HCT116 (cell line): ENCODE results near the gene GTPBP10. TPM values are rescaled to one million over a fixed set of nuclear protein-coding genes. Genes with fewer than 3 reads are reported as not detected.

Experiments used
- ATAC-seq: fragments of 200-7000 bp; cut with Tn5 transposase; 2 replicates; pipeline ENCODE4 v1.9.1; 2020; ENCODE audit warnings: mild to moderate bottlenecking, moderate library complexity
- BruUV-seq: library from RNA; stranded (reverse); fragments of 400-500 nt; replicated peaks from 2 replicates; lab custom pipeline; 2021; lab: Mats Ljungman, UMichigan
- CTCF ChIA-PET: fragments of 300-600 bp; sonication (Branson Sonifier 250); formaldehyde crosslinking; loops from one replicate; lab custom pipeline; 2021; ENCODE audit warnings: antibody characterized with exemption; lab: Charles Lee
- POLR2A ChIA-PET: fragments of 300-600, 350-600 bp; sonication (Branson Sonifier 250); formaldehyde crosslinking; loops from one replicate; lab custom pipeline; 2021; ENCODE audit warnings: antibody characterized with exemption; lab: Charles Lee
- RAD21 ChIA-PET, 2 experiments: fragments of 300-600 bp; sonication (Branson Sonifier 250); formaldehyde crosslinking; loops; one replicate each; lab custom pipeline; 2023; ENCODE audit warnings: low total read pairs in 2 of 2; ENCODE audit not compliant: uncharacterized antibody in 2 of 2, unreplicated experiment in 2 of 2, low non-redundant PET in 1 of 2; lab: Charles Lee
- DNase-seq: peaks from one replicate; pipeline ENCODE4 v3.0.0-alpha.2; 2010; ENCODE audit warnings: low read depth, low spot score
- H2AFZ ChIP-seq: fragments of 200-600 bp; shearing (Covaris generic), sonication (generic); 2 replicates; pipeline ENCODE4 v1.6.1; 2017; ENCODE audit warnings: low read depth, mixed run types, mixed read lengths, antibody characterized with exemption, low read length; ENCODE audit not compliant: poor library complexity, severe bottlenecking
- H3K27ac ChIP-seq: 2 replicates; pipeline ENCODE4 v1.5.1; 2012; ENCODE audit warnings: low read depth, low read length
- H3K27me3 ChIP-seq: fragments of 200-600 bp; sonication (generic); 2 replicates; pipeline ENCODE4 v1.6.1; 2016; ENCODE audit warnings: mixed run types, low read length, mixed read lengths; ENCODE audit not compliant: insufficient read depth
- H3K36me3 ChIP-seq, 2 experiments: fragments of 200-500 bp in 1 of 2; fragments of 200-600 bp in 1 of 2; sonication (Bioruptor generic) in 1 of 2; sonication (generic) in 1 of 2; 2 replicates each; pipeline versions ENCODE4 v1.5.1 to v1.6.1; 2014 to 2016; ENCODE audit warnings: low read length in 2 of 2, inconsistent platforms in 1 of 2, mixed read lengths in 1 of 2, mixed run types in 1 of 2; ENCODE audit not compliant: insufficient read depth in 2 of 2, control insufficient read depth in 1 of 2
- H3K4me1 ChIP-seq, 2 experiments: fragments of 200-600 bp in 1 of 2; sonication (generic) in 1 of 2; 2 replicates each; pipeline versions ENCODE4 v1.5.1 to v1.6.1; 2012 to 2017; ENCODE audit warnings: low read length in 2 of 2, inconsistent platforms in 1 of 2, mild to moderate bottlenecking in 1 of 2, mixed read lengths in 1 of 2, mixed run types in 1 of 2, moderate library complexity in 1 of 2; ENCODE audit not compliant: insufficient read depth in 2 of 2, control insufficient read depth in 1 of 2
- H3K4me2 ChIP-seq: fragments of 200-600 bp; sonication (generic); 2 replicates; pipeline ENCODE4 v1.6.1; 2017; ENCODE audit warnings: mixed run types, low read length, mixed read lengths
- H3K4me3 ChIP-seq, 2 experiments: fragments of 200-600 bp in 1 of 2; sonication (generic) in 1 of 2; replicated peaks in 1 of 2; 2 replicates each; pipeline ENCODE4 v1.5.1; 2011 to 2016; ENCODE audit warnings: low read length in 2 of 2, control low read depth in 1 of 2, low read depth in 1 of 2, mild to moderate bottlenecking in 1 of 2, mixed read lengths in 1 of 2, mixed run types in 1 of 2
- H3K79me2 ChIP-seq: fragments of 200-600 bp; sonication (generic); 2 replicates; pipeline ENCODE4 v1.6.1; 2017; ENCODE audit warnings: mild to moderate bottlenecking, mixed run types, low read length, moderate library complexity, mixed read lengths; ENCODE audit not compliant: insufficient read depth
- H3K9ac ChIP-seq: fragments of 200-600 bp; sonication (generic); 2 replicates; pipeline ENCODE4 v1.6.1; 2016; ENCODE audit warnings: low read length, mixed read lengths
- H3K9me2 ChIP-seq: fragments of 200-600 bp; sonication (generic), shearing (Covaris generic); 2 replicates; pipeline ENCODE4 v1.6.1; 2017; ENCODE audit warnings: mixed run types, mild to moderate bottlenecking, moderate library complexity; ENCODE audit not compliant: insufficient read depth
- H3K9me3 ChIP-seq, 2 experiments: fragments of 200-500 bp in 1 of 2; fragments of 200-600 bp in 1 of 2; sonication (Bioruptor generic) in 1 of 2; sonication (generic) in 1 of 2; 2 replicates each; pipeline ENCODE4 v1.6.1; 2014 to 2017; ENCODE audit warnings: low read length in 2 of 2, mixed read lengths in 2 of 2, inconsistent platforms in 1 of 2, low read depth in 1 of 2, mild to moderate bottlenecking in 1 of 2, mixed run types in 1 of 2, moderate library complexity in 1 of 2; ENCODE audit not compliant: control insufficient read depth in 1 of 2, insufficient read depth in 1 of 2
- H4K20me1 ChIP-seq: fragments of 200-600 bp; sonication (generic), shearing (Covaris generic); 2 replicates; pipeline ENCODE4 v1.6.1; 2017; ENCODE audit warnings: mixed run types, mild to moderate bottlenecking, moderate library complexity; ENCODE audit not compliant: insufficient read depth
- CBX3 ChIP-seq: IDR thresholded peaks from 2 replicates; pipeline ENCODE4 v1.6.1; 2012; ENCODE audit warnings: low read depth
- CEBPB ChIP-seq: IDR thresholded peaks from 2 replicates; pipeline ENCODE4 v1.6.1; 2012; ENCODE audit warnings: low read depth
- ELF1 ChIP-seq: IDR thresholded peaks from 2 replicates; pipeline ENCODE4 v1.6.1; 2012; ENCODE audit warnings: low read depth, borderline replicate concordance
- EZH2 ChIP-seq: fragments of 200-600 bp; sonication (generic); IDR thresholded peaks from 2 replicates; pipeline ENCODE4 v1.6.1; 2017; ENCODE audit warnings: antibody characterized with exemption, mixed run types
- EZH2phosphoT487 ChIP-seq: fragments of 200-600 bp; IDR thresholded peaks from 2 replicates; pipeline ENCODE4 v1.6.1; 2018; ENCODE audit warnings: antibody characterized with exemption, borderline replicate concordance
- FOSL1 ChIP-seq: IDR thresholded peaks from 2 replicates; pipeline ENCODE4 v1.6.1; 2012; ENCODE audit warnings: low read depth
- JUND ChIP-seq: IDR thresholded peaks from 2 replicates; pipeline ENCODE4 v1.6.1; 2012
- POLR2A ChIP-seq: IDR thresholded peaks from 2 replicates; pipeline ENCODE4 v1.7.0; 2011; ENCODE audit warnings: borderline replicate concordance; ENCODE audit not compliant: insufficient read depth, insufficient read length; ENCODE audit errors: extremely low read depth
- POLR2AphosphoS5 ChIP-seq: IDR thresholded peaks from 2 replicates; pipeline ENCODE4 v1.6.1; 2011; ENCODE audit warnings: mild to moderate bottlenecking, low read depth, low read length, moderate library complexity
- SIN3A ChIP-seq: IDR thresholded peaks from 2 replicates; pipeline ENCODE4 v1.6.1; 2012; ENCODE audit warnings: low read depth
- SP1 ChIP-seq: IDR thresholded peaks from 2 replicates; pipeline ENCODE4 v1.6.1; 2012; ENCODE audit warnings: low read depth
- SRF ChIP-seq: IDR thresholded peaks from 2 replicates; pipeline ENCODE4 v1.6.1; 2012; ENCODE audit warnings: low read depth
- TCF7L2 ChIP-seq: IDR thresholded peaks from 2 replicates; pipeline ENCODE4 v1.7.0; 2011; ENCODE audit warnings: borderline replicate concordance, inconsistent platforms; ENCODE audit not compliant: insufficient read depth, insufficient read length; ENCODE audit errors: extremely low read depth
- YY1 ChIP-seq: IDR thresholded peaks from 2 replicates; pipeline ENCODE4 v1.6.1; 2011; ENCODE audit warnings: low read length, low read depth, moderate library complexity, mild to moderate bottlenecking; ENCODE audit not compliant: insufficient replicate concordance; ENCODE audit errors: extremely low read depth
- ZFX ChIP-seq: fragments of 450-650 bp; IDR thresholded peaks from 2 replicates; pipeline ENCODE4 v1.6.1; 2017
- ZNF274 ChIP-seq: fragments of 200-500 bp; sonication (Bioruptor generic); IDR thresholded peaks from 2 replicates; pipeline ENCODE4 v1.6.1; 2014; ENCODE audit warnings: mild to moderate bottlenecking, low read depth, low read length, inconsistent platforms
- intact Hi-C: fragments of 100-400 bp; cut with micrococcal nuclease; formaldehyde crosslinking; loops from 2 replicates; pipeline ENCODE4 v1.10.0; 2022
- total RNA-seq: library from RNA; stranded (reverse); gene quantifications from one replicate; pipeline ENCODE4 v1.2.1, GENCODE V29; 2021; ENCODE audit not compliant: unreplicated experiment
- TF ChIP-seq, protein P1 (sequence below), 3 experiments: fragments of 200-600 bp in 1 of 3; sonication (generic) in 1 of 3; IDR thresholded peaks in 2 of 3; conservative IDR thresholded peaks in 1 of 3; 2 replicates each; pipeline ENCODE4 v1.5.1; 2012 to 2017; ENCODE audit warnings: low read depth in 2 of 3, low read length in 2 of 3, antibody characterized with exemption in 1 of 3, borderline replicate concordance in 1 of 3, control low read depth in 1 of 3, mild to moderate bottlenecking in 1 of 3, mixed read lengths in 1 of 3, mixed run types in 1 of 3, moderate library complexity in 1 of 3; ENCODE audit not compliant: insufficient read depth in 1 of 3
- TF ChIP-seq, protein P2 (sequence below): IDR thresholded peaks from 2 replicates; pipeline ENCODE4 v1.6.1; 2012
- TF ChIP-seq, protein P3 (sequence below): IDR thresholded peaks from 2 replicates; pipeline ENCODE4 v1.6.1; 2011; ENCODE audit warnings: mild to moderate bottlenecking, low read length, moderate library complexity; ENCODE audit not compliant: insufficient replicate concordance; ENCODE audit errors: extremely low read depth
- TF ChIP-seq, protein P4 (sequence below): IDR thresholded peaks from 2 replicates; pipeline ENCODE4 v1.6.1; 2012

Gene GTPBP10
- total RNA-seq, 1 experiment from 2014 or later: 36.7 TPM

DNA sequence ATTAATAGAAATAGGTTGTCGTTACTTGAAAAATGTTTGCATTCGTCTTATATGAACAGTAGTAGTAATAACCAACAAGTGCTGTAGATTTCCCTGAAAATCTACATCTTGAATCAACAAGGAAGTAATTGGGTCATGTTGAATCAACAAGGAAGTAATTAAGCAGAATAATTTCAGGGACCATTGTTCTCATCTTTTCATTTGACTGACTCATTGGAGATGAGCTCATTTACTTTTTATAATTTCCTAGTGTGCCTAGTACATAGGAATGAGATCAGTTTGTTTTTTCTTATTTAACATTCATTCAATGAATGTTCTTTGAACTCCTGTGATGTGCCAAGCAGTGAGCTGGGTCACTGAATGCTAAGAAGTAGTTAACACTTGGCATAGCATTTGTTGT, 65.0 kb downstream of the GTPBP10 start:
- no peaks in the 10 kb centered on the region for H3K9me2 ChIP-seq
- H4K20me1 ChIP-seq: no peaks in the 10 kb centered on the region
- H3K9ac ChIP-seq: no peak overlapping the region
- peaks cover 0 to 14% of the 10 kb centered on the region in 2 experiments; a peak in 2 of 4 replicates for H3K36me3 ChIP-seq
- TF ChIP-seq, protein P1, sequence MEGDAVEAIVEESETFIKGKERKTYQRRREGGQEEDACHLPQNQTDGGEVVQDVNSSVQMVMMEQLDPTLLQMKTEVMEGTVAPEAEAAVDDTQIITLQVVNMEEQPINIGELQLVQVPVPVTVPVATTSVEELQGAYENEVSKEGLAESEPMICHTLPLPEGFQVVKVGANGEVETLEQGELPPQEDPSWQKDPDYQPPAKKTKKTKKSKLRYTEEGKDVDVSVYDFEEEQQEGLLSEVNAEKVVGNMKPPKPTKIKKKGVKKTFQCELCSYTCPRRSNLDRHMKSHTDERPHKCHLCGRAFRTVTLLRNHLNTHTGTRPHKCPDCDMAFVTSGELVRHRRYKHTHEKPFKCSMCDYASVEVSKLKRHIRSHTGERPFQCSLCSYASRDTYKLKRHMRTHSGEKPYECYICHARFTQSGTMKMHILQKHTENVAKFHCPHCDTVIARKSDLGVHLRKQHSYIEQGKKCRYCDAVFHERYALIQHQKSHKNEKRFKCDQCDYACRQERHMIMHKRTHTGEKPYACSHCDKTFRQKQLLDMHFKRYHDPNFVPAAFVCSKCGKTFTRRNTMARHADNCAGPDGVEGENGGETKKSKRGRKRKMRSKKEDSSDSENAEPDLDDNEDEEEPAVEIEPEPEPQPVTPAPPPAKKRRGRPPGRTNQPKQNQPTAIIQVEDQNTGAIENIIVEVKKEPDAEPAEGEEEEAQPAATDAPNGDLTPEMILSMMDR (IDR thresholded peaks at IDR 0.05 in 2 of 3, conservative IDR thresholded peaks at IDR 0.05 in 1 of 3; ENCODE audit: borderline replicate concordance in 1 of 3, insufficient read depth in 1 of 3, low read depth in 2 of 3, low read length in 2 of 3): no peak
- TF ChIP-seq SIN3A (no peak), SRF (no peak), POLR2A (no peak), CEBPB (peak; percentile 48; the same call in 1 of the 2 replicates), FOSL1 (peak; percentile 79), ZFX (no peak), TCF7L2 (no peak), YY1 (no peak), JUND (peak; percentile 77), SP1 (peak; percentile 73), EZH2 (no peak), EZH2phosphoT487 (no peak), CBX3 (0 out of 2 replicates have a peak, but pooled peaks have one; percentile 20), ZNF274 (no peak), POLR2AphosphoS5 (no peak), ELF1 (peak; percentile 29; the same call in 1 of the 2 replicates)
- TF ChIP-seq, protein P2, sequence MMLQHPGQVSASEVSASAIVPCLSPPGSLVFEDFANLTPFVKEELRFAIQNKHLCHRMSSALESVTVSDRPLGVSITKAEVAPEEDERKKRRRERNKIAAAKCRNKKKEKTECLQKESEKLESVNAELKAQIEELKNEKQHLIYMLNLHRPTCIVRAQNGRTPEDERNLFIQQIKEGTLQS: no peak
- TF ChIP-seq, protein P3, sequence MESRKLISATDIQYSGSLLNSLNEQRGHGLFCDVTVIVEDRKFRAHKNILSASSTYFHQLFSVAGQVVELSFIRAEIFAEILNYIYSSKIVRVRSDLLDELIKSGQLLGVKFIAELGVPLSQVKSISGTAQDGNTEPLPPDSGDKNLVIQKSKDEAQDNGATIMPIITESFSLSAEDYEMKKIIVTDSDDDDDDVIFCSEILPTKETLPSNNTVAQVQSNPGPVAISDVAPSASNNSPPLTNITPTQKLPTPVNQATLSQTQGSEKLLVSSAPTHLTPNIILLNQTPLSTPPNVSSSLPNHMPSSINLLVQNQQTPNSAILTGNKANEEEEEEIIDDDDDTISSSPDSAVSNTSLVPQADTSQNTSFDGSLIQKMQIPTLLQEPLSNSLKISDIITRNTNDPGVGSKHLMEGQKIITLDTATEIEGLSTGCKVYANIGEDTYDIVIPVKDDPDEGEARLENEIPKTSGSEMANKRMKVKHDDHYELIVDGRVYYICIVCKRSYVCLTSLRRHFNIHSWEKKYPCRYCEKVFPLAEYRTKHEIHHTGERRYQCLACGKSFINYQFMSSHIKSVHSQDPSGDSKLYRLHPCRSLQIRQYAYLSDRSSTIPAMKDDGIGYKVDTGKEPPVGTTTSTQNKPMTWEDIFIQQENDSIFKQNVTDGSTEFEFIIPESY: no peak
- TF ChIP-seq, protein P4, sequence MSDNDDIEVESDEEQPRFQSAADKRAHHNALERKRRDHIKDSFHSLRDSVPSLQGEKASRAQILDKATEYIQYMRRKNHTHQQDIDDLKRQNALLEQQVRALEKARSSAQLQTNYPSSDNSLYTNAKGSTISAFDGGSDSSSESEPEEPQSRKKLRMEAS: no peak
- ChIA-PET POLR2A (no interaction called here), RAD21 (no interaction called here), CTCF (interaction anchor here (1.2 to 1.8 kb wide), 4 partner anchors 8 to 257 kb away, joined by 3 to 11 read pairs (median 5); partner anchors contain the start of gene STEAP1)
- no peak overlapping the region for H3K4me3 ChIP-seq
- intact Hi-C loops: no loop called here
- no peaks in the 10 kb centered on the region for H3K9me3 ChIP-seq
- H3K4me2 ChIP-seq: peak overlapping the region; percentile 2
- H3K27me3 ChIP-seq: no peaks in the 10 kb centered on the region
- H3K27ac ChIP-seq: no peak overlapping the region
- no TSS peak for BruUV-seq
- ATAC-seq: no peak
- DNase-seq: peak; percentile 10
- no peak overlapping the region for H2AFZ ChIP-seq
- no peaks in the 10 kb centered on the region; the same call in 1 of the 2 replicates for H3K79me2 ChIP-seq
- H3K4me1 ChIP-seq: peaks cover 0 to 13% of the 10 kb centered on the region in 2 experiments; a peak in 2 of 4 replicates
